Mesendoderm (in vitro differentiated cells): ENCODE results near the gene HACD3.
A peak's percentile ranks its signal among the peaks of the same experiment; 100 is the strongest.

Experiments
- DNase-seq: peaks from one replicate; pipeline ENCODE4 v3.0.0; 2013
- H2AK5ac ChIP-seq: 2 replicates; pipeline ENCODE4 v1.6.1; 2013; ENCODE audit warnings: low read length, inconsistent platforms
- H2BK120ac ChIP-seq: 2 replicates; pipeline ENCODE4 v1.6.1; 2013; ENCODE audit warnings: low read depth, mild to moderate bottlenecking, low read length, moderate library complexity, mixed read lengths
- H2BK15ac ChIP-seq: replicated peaks from 2 replicates; pipeline ENCODE4 v1.6.1; 2013; ENCODE audit warnings: low read depth, mild to moderate bottlenecking, moderate library complexity
- H2BK5ac ChIP-seq: 2 replicates; pipeline ENCODE4 v1.6.1; 2013; ENCODE audit warnings: low read length, inconsistent platforms
- H3K18ac ChIP-seq: 2 replicates; pipeline ENCODE4 v1.6.1; 2013; ENCODE audit warnings: mild to moderate bottlenecking, low read length, mixed read lengths
- H3K23ac ChIP-seq: one replicate; pipeline ENCODE4 v1.6.1; 2013; ENCODE audit warnings: low read length
- H3K27ac ChIP-seq: 2 replicates; pipeline ENCODE4 v1.5.1; 2013; ENCODE audit warnings: low read depth, mild to moderate bottlenecking, inconsistent platforms, low read length, moderate library complexity
- H3K27me3 ChIP-seq: 2 replicates; pipeline ENCODE4 v1.6.1; 2013; ENCODE audit warnings: low read length, control low read depth, mild to moderate bottlenecking, inconsistent platforms; ENCODE audit not compliant: insufficient read depth, poor library complexity
- H3K36me3 ChIP-seq: 2 replicates; pipeline ENCODE4 v1.6.1; 2013; ENCODE audit warnings: low read length, inconsistent platforms; ENCODE audit not compliant: control insufficient read depth, insufficient read depth
- H3K4ac ChIP-seq: one replicate; pipeline ENCODE4 v1.6.1; 2013; ENCODE audit warnings: low read depth, mild to moderate bottlenecking, low read length, moderate library complexity
- H3K4me1 ChIP-seq: 2 replicates; pipeline ENCODE4 v1.6.1; 2013; ENCODE audit warnings: low read depth, low read length, inconsistent platforms; ENCODE audit not compliant: control insufficient read depth
- H3K4me2 ChIP-seq: 2 replicates; pipeline ENCODE4 v1.6.1; 2013; ENCODE audit warnings: low read length
- H3K4me3 ChIP-seq: 2 replicates; pipeline ENCODE4 v1.5.1; 2013; ENCODE audit warnings: mild to moderate bottlenecking, low read length
- H3K56ac ChIP-seq: one replicate; pipeline ENCODE4 v1.6.1; 2013; ENCODE audit warnings: low read length
- H3K79me1 ChIP-seq: 2 replicates; pipeline ENCODE4 v1.6.1; 2013; ENCODE audit warnings: low read length, inconsistent platforms
- H3K79me2 ChIP-seq: 2 replicates; pipeline ENCODE4 v1.6.1; 2013; ENCODE audit warnings: mild to moderate bottlenecking, low read length; ENCODE audit not compliant: control insufficient read depth, insufficient read depth
- H3K9ac ChIP-seq: 2 replicates; pipeline ENCODE4 v1.6.1; 2013; ENCODE audit warnings: low read length, inconsistent platforms
- H4K5ac ChIP-seq: one replicate; pipeline ENCODE4 v1.6.1; 2013; ENCODE audit warnings: low read length
- H4K8ac ChIP-seq: one replicate; pipeline ENCODE4 v1.6.1; 2013; ENCODE audit warnings: low read depth, mild to moderate bottlenecking, control low read depth, low read length, moderate library complexity
- WGBS: extraction: QIAGEN DNeasy Blood & Tissue Kit; methylation state at CpG from one replicate; pipeline ENCODE4 v1.1.7; 2013; ENCODE audit warnings: low lambda C conversion rate, missing lambda C conversion rate; ENCODE audit not compliant: insufficient coverage; ENCODE audit errors: extremely low coverage; 5-methylcytosine and 5-hydroxymethylcytosine counted together

The HACD3 gene

GRCh38 chr15:65524226-65524625 is 6.0 kb upstream of the HACD3 start:
- Histone ChIP-seq H4K8ac (no peak overlapping the region), H3K4ac (no peak overlapping the region), H3K79me1 (no peaks in the 10 kb centered on the region), H3K56ac (no peak overlapping the region), H3K4me1 (no peaks in the 10 kb centered on the region), H3K4me2 (no peak overlapping the region), H3K27ac (no peak overlapping the region), H3K79me2 (no peaks in the 10 kb centered on the region), H3K27me3 (no peaks in the 10 kb centered on the region), H3K4me3 (no peak overlapping the region), H3K18ac (no peak overlapping the region), H2AK5ac (no peak overlapping the region), H3K36me3 (no peaks in the 10 kb centered on the region), H3K23ac (no peak overlapping the region), H3K9ac (no peak overlapping the region), H2BK120ac (no peak overlapping the region), H2BK15ac (no peak overlapping the region), H2BK5ac (no peak overlapping the region), H4K5ac (no peak overlapping the region)
- DNase-seq: no peak
- no CpG with 5 or more reads among the region's 10 CpGs for whole genome bisulfite sequencing

GRCh38 chr15:65525622-65526021 is 4.6 kb upstream of the HACD3 start:
- Histone ChIP-seq H3K27ac (no peak overlapping the region), H3K36me3 (no peaks in the 10 kb centered on the region), H3K4me2 (no peak overlapping the region), H2AK5ac (no peak overlapping the region), H3K79me1 (no peaks in the 10 kb centered on the region), H2BK120ac (no peak overlapping the region), H3K56ac (no peak overlapping the region), H3K9ac (no peak overlapping the region), H3K79me2 (peaks cover 2% of the 10 kb centered on the region), H4K8ac (no peak overlapping the region), H3K4ac (no peak overlapping the region), H3K4me3 (no peak overlapping the region), H4K5ac (no peak overlapping the region), H3K18ac (no peak overlapping the region), H2BK5ac (no peak overlapping the region), H3K4me1 (no peaks in the 10 kb centered on the region), H3K23ac (no peak overlapping the region), H2BK15ac (no peak overlapping the region), H3K27me3 (no peaks in the 10 kb centered on the region)
- no CpG with 5 or more reads among the region's 1 CpG for WGBS
- DNase-seq: no peak

- Histone ChIP-seq H2BK15ac (no peak overlapping the region), H3K79me1 (peaks cover 3% of the 10 kb centered on the region), H3K27ac (no peak overlapping the region), H3K56ac (no peak overlapping the region), H3K4me1 (peaks cover 9% of the 10 kb centered on the region), H3K9ac (no peak overlapping the region), H3K4me3 (no peak overlapping the region), H4K5ac (no peak overlapping the region), H3K36me3 (no peaks in the 10 kb centered on the region), H3K18ac (no peak overlapping the region), H3K79me2 (peaks cover 26% of the 10 kb centered on the region), H2BK5ac (no peak overlapping the region), H3K27me3 (no peaks in the 10 kb centered on the region), H2AK5ac (no peak overlapping the region), H3K23ac (no peak overlapping the region), H3K4ac (no peak overlapping the region), H4K8ac (no peak overlapping the region), H2BK120ac (no peak overlapping the region), H3K4me2 (no peak overlapping the region)
- DNase-seq: no peak
- no CpG with 5 or more reads among the region's 20 CpGs for WGBS
Measured at GRCh38 chr15:65528461-65529060, 1.7 kb upstream of the HACD3 start.

- Histone ChIP-seq H2BK120ac (no peak overlapping the region), H3K23ac (no peak overlapping the region), H2BK15ac (no peak overlapping the region), H3K9ac (peak overlapping the region; percentile 77), H3K4me1 (peaks cover 9% of the 10 kb centered on the region), H3K56ac (peak overlapping the region; percentile 93), H3K4me2 (peak overlapping the region; percentile 50), H3K27ac (no peak overlapping the region), H2AK5ac (no peak overlapping the region), H2BK5ac (no peak overlapping the region), H3K36me3 (no peaks in the 10 kb centered on the region), H3K27me3 (no peaks in the 10 kb centered on the region), H3K18ac (peak overlapping the region; percentile 14), H4K5ac (peak overlapping the region; percentile 10), H4K8ac (no peak overlapping the region), H3K79me2 (peaks cover 37% of the 10 kb centered on the region), H3K4me3 (peak overlapping the region; percentile 29), H3K79me1 (peaks cover 8% of the 10 kb centered on the region), H3K4ac (no peak overlapping the region)
- DNase-seq: no peak
- WGBS: no CpG with 5 or more reads among the region's 13 CpGs
Measured at GRCh38 chr15:65529762-65530317, 423 bp upstream of the HACD3 start.

- no peak overlapping the region for H2AK5ac ChIP-seq
- no peak overlapping the region for H2BK5ac ChIP-seq
- H3K36me3 ChIP-seq: no peaks in the 10 kb centered on the region
- H3K18ac ChIP-seq: no peak overlapping the region
- no peak overlapping the region for H3K27ac ChIP-seq
- DNase-seq: no peak
- H3K79me2 ChIP-seq: peaks cover 62% of the 10 kb centered on the region
- peaks cover 9% of the 10 kb centered on the region for H3K4me1 ChIP-seq
- no peak overlapping the region for H3K56ac ChIP-seq
- no peak overlapping the region for H3K4me3 ChIP-seq
- 100% methylated on average over 1 of the region's 1 CpG for WGBS
- no peak overlapping the region for H2BK15ac ChIP-seq
- H3K4ac ChIP-seq: no peak overlapping the region
- no peaks in the 10 kb centered on the region for H3K27me3 ChIP-seq
- no peak overlapping the region for H4K8ac ChIP-seq
- H4K5ac ChIP-seq: no peak overlapping the region
- H2BK120ac ChIP-seq: no peak overlapping the region
- no peak overlapping the region for H3K4me2 ChIP-seq
- H3K79me1 ChIP-seq: peaks cover 11% of the 10 kb centered on the region
- H3K9ac ChIP-seq: peak overlapping the region; percentile 30
- H3K23ac ChIP-seq: no peak overlapping the region
Measured at GRCh38 chr15:65532738-65533051, 2.4 kb downstream of the HACD3 start.
